Subcutaneous abdominal adipose tissue (tissue), 5 donors: Measurements from ENCODE around the gene SMAD6.
A peak's percentile ranks its signal among the peaks of the same experiment; 100 is the strongest.

ENCODE experiments used
- H3K27ac ChIP-seq: one replicate; pipeline ENCODE4 v1.7.0; 2013; ENCODE audit warnings: low read depth, mild to moderate bottlenecking, inconsistent platforms, low read length, moderate library complexity
- H3K27me3 ChIP-seq, 5 donors: one replicate each; pipeline ENCODE4 v1.7.0; 2013; ENCODE audit warnings: low read length in 5 of 5, inconsistent platforms in 1 of 5; ENCODE audit not compliant: control insufficient read depth in 5 of 5, insufficient read depth in 4 of 5
- H3K36me3 ChIP-seq, 5 donors: one replicate each; pipeline ENCODE4 v1.7.0; 2013; ENCODE audit warnings: low read length in 5 of 5; ENCODE audit not compliant: control insufficient read depth in 5 of 5, insufficient read depth in 5 of 5
- H3K4me1 ChIP-seq, 5 donors: one replicate each; pipeline ENCODE4 v1.7.0; 2013; ENCODE audit warnings: low read length in 5 of 5, mild to moderate bottlenecking in 3 of 5, moderate library complexity in 1 of 5; ENCODE audit not compliant: control insufficient read depth in 5 of 5, insufficient read depth in 5 of 5
- H3K4me3 ChIP-seq, 5 donors: one replicate each; pipeline ENCODE4 v1.7.0; 2013; ENCODE audit warnings: low read length in 5 of 5, low read depth in 1 of 5
- H3K9ac ChIP-seq, 5 donors: one replicate each; pipeline ENCODE4 v1.7.0; 2013; ENCODE audit warnings: low read length in 5 of 5, mild to moderate bottlenecking in 4 of 5, moderate library complexity in 3 of 5
- H3K9me3 ChIP-seq, 5 donors: one replicate each; pipeline ENCODE4 v1.7.0; 2013; ENCODE audit warnings: low read length in 5 of 5; ENCODE audit not compliant: control insufficient read depth in 5 of 5
- donor health status: healthy.
- donor health status: healthy.
- donor health status: healthy.
- donor health status: healthy.
- donor health status: healthy.

Gene SMAD6

DNA sequence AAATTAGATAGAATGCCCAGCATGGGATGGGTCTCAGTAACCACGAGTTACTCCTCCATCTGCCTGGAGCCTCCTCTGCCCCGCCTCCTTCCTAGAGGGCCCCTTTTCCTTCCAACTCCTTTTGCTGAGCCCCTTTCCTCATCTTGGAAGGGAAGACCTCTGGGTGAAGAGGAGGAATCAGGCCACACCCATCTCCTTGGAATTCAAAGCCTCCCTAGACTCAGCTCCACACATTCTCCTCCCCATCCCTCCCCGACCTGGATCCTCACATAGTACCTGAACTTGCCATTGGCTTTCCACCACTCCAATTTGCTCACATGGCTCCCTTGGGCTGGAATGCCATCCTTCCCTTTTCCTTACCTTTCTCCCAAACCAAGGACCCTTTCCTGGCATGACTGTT is 128.8 kb downstream of the SMAD6 start:
- no peaks in the 10 kb centered on the region for H3K27me3 ChIP-seq
- no peak overlapping the region for H3K27ac ChIP-seq
- peak overlapping the region in 1 of 5 donors; percentile 51 for H3K9ac ChIP-seq
- peaks cover 0 to 33% (median 19%) of the 10 kb centered on the region in 5 donors for H3K4me1 ChIP-seq
- H3K4me3 ChIP-seq, result no peak overlapping the region
- H3K36me3 ChIP-seq, result no peaks in the 10 kb centered on the region
- peaks cover 0 to 5% (median 4%) of the 10 kb centered on the region in 5 donors for H3K9me3 ChIP-seq

DNA sequence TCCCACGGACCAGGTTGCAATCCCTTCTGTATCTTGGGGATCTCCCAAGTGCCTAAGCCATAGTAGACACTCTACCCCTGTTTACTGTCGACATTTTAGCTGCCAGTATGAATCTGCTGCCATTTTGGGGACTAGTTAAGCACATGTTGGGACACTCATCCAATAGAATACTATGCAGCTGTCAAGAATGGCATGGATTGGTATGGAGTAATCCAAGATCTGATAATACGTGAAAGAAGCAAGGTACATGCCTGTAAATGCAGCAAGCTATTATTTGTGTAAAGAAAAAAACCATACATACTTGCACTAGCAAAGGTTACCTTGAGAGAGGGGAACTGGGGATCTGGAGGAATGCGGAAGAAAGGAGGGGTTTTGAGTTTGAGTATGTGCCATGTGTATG is 129.3 kb downstream of the SMAD6 start:
- Histone ChIP-seq H3K27me3 (no peaks in the 10 kb centered on the region), H3K9ac (no peak overlapping the region), H3K4me1 (peaks cover 0 to 33% (median 19%) of the 10 kb centered on the region in 5 donors), H3K27ac (no peak overlapping the region), H3K36me3 (no peaks in the 10 kb centered on the region), H3K9me3 (peaks cover 0 to 7% (median 6%) of the 10 kb centered on the region in 5 donors), H3K4me3 (no peak overlapping the region)

DNA sequence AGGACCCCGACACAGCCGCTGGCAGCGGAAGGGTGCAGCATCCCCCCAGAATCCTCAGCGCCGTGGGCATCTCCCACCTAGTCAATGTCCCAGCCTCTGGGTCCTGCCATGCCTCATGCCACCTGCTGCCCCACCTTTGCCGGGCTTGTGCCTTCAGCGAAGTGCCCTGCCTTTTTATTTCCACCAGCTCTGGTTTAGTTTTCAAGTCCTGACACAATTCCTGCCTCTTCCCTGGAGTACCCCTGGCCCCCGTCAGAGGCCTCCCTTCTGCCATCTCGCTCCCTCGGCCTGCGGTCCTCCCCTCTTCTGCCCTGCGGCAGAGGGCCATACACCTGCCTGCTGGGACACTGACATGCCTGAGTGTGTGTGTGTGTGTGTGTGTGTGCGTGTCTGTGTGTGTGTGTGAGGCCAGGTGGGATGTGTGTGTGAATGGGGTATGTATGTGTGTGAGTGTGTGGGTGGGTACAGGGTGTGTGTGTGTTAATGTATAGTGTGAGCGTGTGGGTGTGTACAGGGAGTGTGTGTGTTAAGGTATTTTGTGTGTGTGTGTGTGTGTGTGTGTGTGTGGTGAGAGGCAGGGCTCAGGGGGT is 129.9 kb downstream of the SMAD6 start:
- Histone ChIP-seq H3K27me3 (no peaks in the 10 kb centered on the region), H3K9ac (no peak overlapping the region), H3K36me3 (no peaks in the 10 kb centered on the region), H3K9me3 (peaks cover 0 to 7% (median 6%) of the 10 kb centered on the region in 5 donors), H3K27ac (no peak overlapping the region), H3K4me3 (no peak overlapping the region), H3K4me1 (peaks cover 0 to 33% (median 19%) of the 10 kb centered on the region in 5 donors)
